DND-41 (cell line): ENCODE data around the gene ANO5.
"Not testable (repeated sequence)": the region's sequence is repeated elsewhere in the genome, so short reads cannot be mapped to it uniquely, and the experiment has no call there.

Source experiments
- ATAC-seq: fragments of 200-7000 bp; cut with Tn5 transposase; 3 replicates; pipeline ENCODE4 v1.9.1; 2021; ENCODE audit warnings: low read depth; ENCODE audit not compliant: insufficient read depth
- DNase-seq: peaks from one replicate; pipeline ENCODE4 v3.0.0-alpha.2; 2020
- H2AFZ ChIP-seq: 2 replicates; pipeline ENCODE4 v1.6.0; 2012; ENCODE audit warnings: low read depth, low read length
- H3K27ac ChIP-seq: 2 replicates; pipeline ENCODE4 v1.5.1; 2012; ENCODE audit warnings: low read length, inconsistent platforms
- H3K27me3 ChIP-seq: fragments of 200-600 bp; sonication (generic); 2 replicates; pipeline ENCODE4 v1.6.0; 2012; ENCODE audit warnings: low read length, mild to moderate bottlenecking, inconsistent platforms; ENCODE audit not compliant: insufficient read depth, poor library complexity
- H3K36me3 ChIP-seq: 2 replicates; pipeline ENCODE4 v1.5.1; 2012; ENCODE audit warnings: low read length, inconsistent platforms; ENCODE audit not compliant: insufficient read depth
- H3K4me1 ChIP-seq: 2 replicates; pipeline ENCODE4 v1.5.1; 2012; ENCODE audit warnings: mild to moderate bottlenecking, low read length; ENCODE audit not compliant: insufficient read depth
- H3K4me2 ChIP-seq: 2 replicates; pipeline ENCODE4 v1.6.0; 2012; ENCODE audit warnings: mild to moderate bottlenecking, moderate library complexity, low read length, inconsistent platforms; ENCODE audit not compliant: insufficient read depth
- H3K4me3 ChIP-seq, 2 experiments: fragments of 200-600 bp in 1 of 2; shearing (Covaris generic) in 1 of 2; 2 replicates each; pipeline ENCODE4 v1.5.1; 2012 to 2016; ENCODE audit warnings: inconsistent platforms in 2 of 2, low read length in 2 of 2, mild to moderate bottlenecking in 2 of 2, low read depth in 1 of 2, moderate library complexity in 1 of 2
- H3K79me2 ChIP-seq: 2 replicates; pipeline ENCODE4 v1.6.0; 2012; ENCODE audit warnings: low read length, inconsistent platforms; ENCODE audit not compliant: insufficient read depth
- H3K9ac ChIP-seq: 2 replicates; pipeline ENCODE4 v1.6.0; 2012; ENCODE audit warnings: low read depth, mild to moderate bottlenecking, inconsistent platforms, low read length, moderate library complexity
- H3K9me3 ChIP-seq: 2 replicates; pipeline ENCODE4 v1.5.1; 2012; ENCODE audit warnings: low read length, moderate library complexity, mild to moderate bottlenecking, inconsistent platforms; ENCODE audit not compliant: insufficient read depth, severe bottlenecking
- H4K20me1 ChIP-seq: 2 replicates; pipeline ENCODE4 v1.6.0; 2012; ENCODE audit warnings: low read length; ENCODE audit not compliant: insufficient read depth
- EZH2 ChIP-seq: IDR thresholded peaks from 3 replicates; pipeline ENCODE4 v1.6.1; 2012; ENCODE audit warnings: borderline replicate concordance, low read depth, mild to moderate bottlenecking, moderate library complexity, low read length, inconsistent platforms; ENCODE audit not compliant: severe bottlenecking
- TF ChIP-seq, protein P1 (sequence below): IDR thresholded peaks from 2 replicates; pipeline ENCODE4 v1.5.1; 2012; ENCODE audit warnings: borderline replicate concordance, low read length, moderate library complexity, mild to moderate bottlenecking; ENCODE audit not compliant: poor library complexity, severe bottlenecking; ENCODE audit errors: extremely low read depth

ANO5 gene

GRCh38 chr11:22273781-22274180 lies 80.9 kb downstream of the ANO5 start:
- no peaks in the 10 kb centered on the region for H3K36me3 ChIP-seq
- no peak for DNase-seq
- no peak for TF ChIP-seq EZH2
- TF ChIP-seq, protein P1, sequence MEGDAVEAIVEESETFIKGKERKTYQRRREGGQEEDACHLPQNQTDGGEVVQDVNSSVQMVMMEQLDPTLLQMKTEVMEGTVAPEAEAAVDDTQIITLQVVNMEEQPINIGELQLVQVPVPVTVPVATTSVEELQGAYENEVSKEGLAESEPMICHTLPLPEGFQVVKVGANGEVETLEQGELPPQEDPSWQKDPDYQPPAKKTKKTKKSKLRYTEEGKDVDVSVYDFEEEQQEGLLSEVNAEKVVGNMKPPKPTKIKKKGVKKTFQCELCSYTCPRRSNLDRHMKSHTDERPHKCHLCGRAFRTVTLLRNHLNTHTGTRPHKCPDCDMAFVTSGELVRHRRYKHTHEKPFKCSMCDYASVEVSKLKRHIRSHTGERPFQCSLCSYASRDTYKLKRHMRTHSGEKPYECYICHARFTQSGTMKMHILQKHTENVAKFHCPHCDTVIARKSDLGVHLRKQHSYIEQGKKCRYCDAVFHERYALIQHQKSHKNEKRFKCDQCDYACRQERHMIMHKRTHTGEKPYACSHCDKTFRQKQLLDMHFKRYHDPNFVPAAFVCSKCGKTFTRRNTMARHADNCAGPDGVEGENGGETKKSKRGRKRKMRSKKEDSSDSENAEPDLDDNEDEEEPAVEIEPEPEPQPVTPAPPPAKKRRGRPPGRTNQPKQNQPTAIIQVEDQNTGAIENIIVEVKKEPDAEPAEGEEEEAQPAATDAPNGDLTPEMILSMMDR = no peak
- no peaks in the 10 kb centered on the region for H3K79me2 ChIP-seq
- H3K27me3 ChIP-seq = no peaks in the 10 kb centered on the region
- ATAC-seq = no peak
- no peaks in the 10 kb centered on the region for H4K20me1 ChIP-seq
- H3K4me2 ChIP-seq = no peak overlapping the region
- H2AFZ ChIP-seq = no peak overlapping the region
- no peak overlapping the region for H3K4me3 ChIP-seq
- no peaks in the 10 kb centered on the region for H3K4me1 ChIP-seq
- no peak overlapping the region for H3K9ac ChIP-seq
- H3K9me3 ChIP-seq = no peaks in the 10 kb centered on the region
- H3K27ac ChIP-seq = no peak overlapping the region

DNA sequence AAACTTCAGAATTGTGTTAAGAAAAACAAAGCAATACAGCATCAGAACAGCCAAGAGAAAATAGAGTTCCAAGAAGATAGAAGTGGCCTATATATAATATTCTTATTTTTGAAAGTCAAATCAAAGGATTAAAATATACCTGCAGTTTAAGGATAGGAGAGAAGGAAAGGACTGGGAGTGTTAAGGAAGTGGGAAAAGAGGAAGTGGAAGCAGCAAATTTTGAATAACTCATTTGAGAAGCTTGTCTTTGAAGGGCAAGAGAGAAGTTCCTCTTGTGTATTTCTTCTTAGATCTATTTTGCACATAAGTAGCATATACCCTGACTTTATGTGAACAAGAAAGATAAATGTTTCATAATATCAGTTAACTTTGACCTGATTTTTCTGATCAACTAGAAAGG lies 82.7 kb downstream of the ANO5 start:
- Histone ChIP-seq H3K4me1 (no peaks in the 10 kb centered on the region), H3K27ac (no peak overlapping the region), H3K4me3 (no peak overlapping the region), H3K27me3 (no peaks in the 10 kb centered on the region), H3K4me2 (no peak overlapping the region), H3K9ac (no peak overlapping the region), H3K36me3 (no peaks in the 10 kb centered on the region), H3K79me2 (no peaks in the 10 kb centered on the region), H4K20me1 (no peaks in the 10 kb centered on the region), H2AFZ (no peak overlapping the region), H3K9me3 (no peaks in the 10 kb centered on the region)
- TF ChIP-seq, protein P1 = no peak
- TF ChIP-seq EZH2 = no peak
- ATAC-seq (no peak), DNase-seq (no peak)

- TF ChIP-seq, protein P1 = no peak
- no peak for TF ChIP-seq EZH2
- H3K36me3 ChIP-seq = no peaks in the 10 kb centered on the region
- no peak for ATAC-seq
- no peak overlapping the region for H3K4me2 ChIP-seq
- H3K27me3 ChIP-seq = no peaks in the 10 kb centered on the region
- H3K9me3 ChIP-seq = no peaks in the 10 kb centered on the region
- no peak overlapping the region for H2AFZ ChIP-seq
- H3K9ac ChIP-seq = no peak overlapping the region
- H3K79me2 ChIP-seq = no peaks in the 10 kb centered on the region
- no peak for DNase-seq
- no peak overlapping the region for H3K27ac ChIP-seq
- no peaks in the 10 kb centered on the region for H4K20me1 ChIP-seq
- H3K4me1 ChIP-seq = no peaks in the 10 kb centered on the region
- H3K4me3 ChIP-seq = no peak overlapping the region
These were observed 83.7 kb downstream of the ANO5 start for GRCh38 chr11:22276535-22276934.

DNA sequence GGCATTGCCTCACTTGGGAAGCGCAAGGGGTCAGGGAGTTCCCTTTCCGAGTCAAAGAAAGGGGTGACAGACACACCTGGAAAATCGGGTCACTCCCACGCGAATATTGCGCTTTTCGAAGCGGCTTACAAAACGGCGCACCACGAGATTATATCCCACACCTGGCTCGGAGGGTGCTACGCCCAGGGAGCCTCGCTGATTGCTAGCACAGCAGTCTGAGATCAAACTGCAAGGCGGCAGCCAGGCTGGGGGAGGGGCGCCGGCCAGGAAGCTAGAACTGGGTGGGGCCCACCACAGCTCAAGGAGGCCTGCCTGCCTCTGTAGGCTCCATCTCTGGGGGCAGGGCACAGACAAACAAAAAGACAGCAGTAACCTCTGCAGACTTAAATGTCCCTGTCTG lies 92.1 kb downstream of the ANO5 start:
- H3K9ac ChIP-seq, H3K9me3 ChIP-seq, H3K4me2 ChIP-seq, H4K20me1 ChIP-seq, H3K27me3 ChIP-seq, DNase-seq, H3K79me2 ChIP-seq, H3K27ac ChIP-seq, H3K36me3 ChIP-seq, H3K4me3 ChIP-seq, ATAC-seq, H3K4me1 ChIP-seq, H2AFZ ChIP-seq: not testable (repeated sequence)
